SIG-M5 (cell line): ENCODE results near the gene MRPS16.

Experiments used
- DNase-seq: peaks from one replicate; lab custom pipeline; 2025; lab: John Stamatoyannopoulos, UW

MRPS16 gene

GRCh38 chr10:73239908-73240307, 12.5 kb downstream of the MRPS16 start:
- DNase-seq = no peak

GRCh38 chr10:73238990-73239566, 13.4 kb downstream of the MRPS16 start:
- no peak for DNase-seq

GRCh38 chr10:73234695-73235094, 17.7 kb downstream of the MRPS16 start:
- DNase-seq = no peak

- no peak for DNase-seq
Measured at GRCh38 chr10:73233883-73234282, 18.6 kb downstream of the MRPS16 start.

GRCh38 chr10:73232887-73233286, 19.6 kb downstream of the MRPS16 start:
- DNase-seq = no peak

- DNase-seq = no peak
Measured at GRCh38 chr10:73229567-73229966, 22.9 kb downstream of the MRPS16 start.

GRCh38 chr10:73228247-73228646, 24.2 kb downstream of the MRPS16 start:
- DNase-seq = no peak

- no peak for DNase-seq
Measured at GRCh38 chr10:73226663-73227062, 25.8 kb downstream of the MRPS16 start.

- no peak for DNase-seq
Measured at GRCh38 chr10:73225518-73225917, 26.9 kb downstream of the MRPS16 start.

- no peak for DNase-seq
Measured at GRCh38 chr10:73220989-73221388, 31.5 kb downstream of the MRPS16 start.

- no peak for DNase-seq
Measured at GRCh38 chr10:73219384-73219783, 33.1 kb downstream of the MRPS16 start.

GRCh38 chr10:73218431-73219191, 33.8 kb downstream of the MRPS16 start:
- no peak for DNase-seq

- DNase-seq = no peak
Measured at GRCh38 chr10:73217628-73218027, 34.8 kb downstream of the MRPS16 start.

GRCh38 chr10:73215749-73216148, 36.7 kb downstream of the MRPS16 start:
- DNase-seq = no peak

- no peak for DNase-seq
Measured at GRCh38 chr10:73211106-73211811, 41.2 kb downstream of the MRPS16 start.

- DNase-seq = no peak
Measured at GRCh38 chr10:73210395-73211105, 41.9 kb downstream of the MRPS16 start.

- no peak for DNase-seq
Measured at GRCh38 chr10:73209705-73210104, 42.7 kb downstream of the MRPS16 start.

GRCh38 chr10:73207883-73208282, 44.6 kb downstream of the MRPS16 start:
- no peak for DNase-seq

GRCh38 chr10:73206385-73206784, 46.1 kb downstream of the MRPS16 start:
- no peak for DNase-seq

GRCh38 chr10:73205890-73206289, 46.6 kb downstream of the MRPS16 start:
- DNase-seq = no peak

GRCh38 chr10:73205081-73205480, 47.4 kb downstream of the MRPS16 start:
- DNase-seq = no peak
